Nephron progenitor cell (in vitro differentiated cells): ENCODE data around the gene MYO1G.

ENCODE experiments used
- DNase-seq: peaks from one replicate; pipeline ENCODE4 v3.0.0; 2021
- H3K27ac Mint-ChIP-seq: 2 replicates; pipeline ENCODE4 v1.8.0; 2021; ENCODE audit warnings: mild to moderate bottlenecking, moderate library complexity, mixed read lengths
- H3K27me3 Mint-ChIP-seq: 2 replicates; pipeline ENCODE4 v1.8.0; 2021; ENCODE audit warnings: mild to moderate bottlenecking, low read depth, mixed read lengths; ENCODE audit not compliant: poor library complexity
- H3K36me3 Mint-ChIP-seq: 2 replicates; pipeline ENCODE4 v1.8.0; 2021; ENCODE audit warnings: low read depth, mixed read lengths
- H3K4me1 Mint-ChIP-seq: 2 replicates; pipeline ENCODE4 v1.8.0; 2021; ENCODE audit warnings: mixed read lengths
- H3K4me3 Mint-ChIP-seq: 2 replicates; pipeline ENCODE4 v1.8.0; 2021; ENCODE audit warnings: mild to moderate bottlenecking, moderate library complexity, mixed read lengths
- H3K9me3 Mint-ChIP-seq: 2 replicates; pipeline ENCODE4 v1.8.0; 2021; ENCODE audit warnings: mild to moderate bottlenecking, moderate library complexity, mixed read lengths
- TF ChIP-seq, protein P1 (sequence below): fragments of 200-600 bp; sonication (generic); IDR thresholded peaks from 2 replicates; pipeline ENCODE4 v1.5.0; 2021; ENCODE audit warnings: antibody characterized with exemption

The MYO1G gene

DNA sequence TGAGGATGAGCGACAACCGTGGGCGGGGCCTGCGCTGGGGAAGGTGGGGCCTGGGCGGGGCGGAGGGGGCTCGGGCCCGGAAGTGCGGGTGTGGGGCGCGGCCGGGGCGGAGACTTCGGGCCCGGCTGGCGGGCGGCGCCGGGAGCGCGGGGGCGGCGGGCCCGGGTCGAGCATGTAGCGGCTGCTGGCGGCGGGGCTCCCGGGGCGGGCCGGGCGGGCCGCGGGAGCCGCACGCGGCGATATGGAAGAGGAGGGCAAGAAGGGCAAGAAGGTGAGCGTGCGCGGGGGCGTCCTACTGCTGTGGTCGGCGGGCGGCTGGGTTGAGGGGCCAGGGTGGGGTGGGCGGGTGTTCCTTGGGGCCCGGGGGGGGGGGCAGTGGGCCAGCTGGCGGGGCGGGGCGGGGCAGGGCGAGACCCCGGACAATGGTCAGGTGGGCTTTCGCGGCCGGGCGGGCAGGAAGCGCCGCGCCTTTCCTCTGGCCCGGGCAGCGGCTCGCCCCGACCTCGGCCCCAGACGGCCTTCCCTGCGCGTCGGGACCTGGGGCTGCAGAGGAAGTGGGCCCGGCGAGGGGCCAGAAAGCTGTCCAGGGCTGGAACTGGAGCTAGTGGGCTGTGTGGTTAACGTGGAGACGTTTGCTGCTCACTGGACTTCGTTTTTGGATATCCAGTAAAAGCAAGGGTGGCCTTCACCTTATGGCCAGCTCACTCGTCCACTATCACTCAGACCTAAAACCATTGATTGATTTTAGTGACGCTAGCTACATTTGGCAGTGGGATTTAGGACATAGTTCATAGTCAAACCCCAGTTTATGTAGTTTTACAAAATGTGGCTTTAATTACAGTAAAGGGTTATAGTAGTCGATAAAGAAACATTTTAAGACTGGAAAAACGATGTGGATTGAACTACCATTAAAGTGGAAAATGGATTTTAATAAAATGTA lies 21.5 kb upstream of the MYO1G start, which contains the start of gene CCM2:
CCM2 (plus strand) TSS at position 109 of the 940 bp plus-strand sequence; CDS start at position 242, 133 bp downstream.
- Mint-ChIP-seq H3K36me3 (peaks cover under 1% of the 10 kb centered on the region), H3K9me3 (no peaks in the 10 kb centered on the region), H3K27ac (peak within 1 kb of the TSS; percentile 99), H3K4me3 (peak within 1 kb of the TSS; percentile 94), H3K4me1 (peaks cover 22% of the 10 kb centered on the region), H3K27me3 (peaks cover 2% of the 10 kb centered on the region)
- no peak for DNase-seq
- TF ChIP-seq, protein P1, sequence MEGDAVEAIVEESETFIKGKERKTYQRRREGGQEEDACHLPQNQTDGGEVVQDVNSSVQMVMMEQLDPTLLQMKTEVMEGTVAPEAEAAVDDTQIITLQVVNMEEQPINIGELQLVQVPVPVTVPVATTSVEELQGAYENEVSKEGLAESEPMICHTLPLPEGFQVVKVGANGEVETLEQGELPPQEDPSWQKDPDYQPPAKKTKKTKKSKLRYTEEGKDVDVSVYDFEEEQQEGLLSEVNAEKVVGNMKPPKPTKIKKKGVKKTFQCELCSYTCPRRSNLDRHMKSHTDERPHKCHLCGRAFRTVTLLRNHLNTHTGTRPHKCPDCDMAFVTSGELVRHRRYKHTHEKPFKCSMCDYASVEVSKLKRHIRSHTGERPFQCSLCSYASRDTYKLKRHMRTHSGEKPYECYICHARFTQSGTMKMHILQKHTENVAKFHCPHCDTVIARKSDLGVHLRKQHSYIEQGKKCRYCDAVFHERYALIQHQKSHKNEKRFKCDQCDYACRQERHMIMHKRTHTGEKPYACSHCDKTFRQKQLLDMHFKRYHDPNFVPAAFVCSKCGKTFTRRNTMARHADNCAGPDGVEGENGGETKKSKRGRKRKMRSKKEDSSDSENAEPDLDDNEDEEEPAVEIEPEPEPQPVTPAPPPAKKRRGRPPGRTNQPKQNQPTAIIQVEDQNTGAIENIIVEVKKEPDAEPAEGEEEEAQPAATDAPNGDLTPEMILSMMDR, result no peak

DNA sequence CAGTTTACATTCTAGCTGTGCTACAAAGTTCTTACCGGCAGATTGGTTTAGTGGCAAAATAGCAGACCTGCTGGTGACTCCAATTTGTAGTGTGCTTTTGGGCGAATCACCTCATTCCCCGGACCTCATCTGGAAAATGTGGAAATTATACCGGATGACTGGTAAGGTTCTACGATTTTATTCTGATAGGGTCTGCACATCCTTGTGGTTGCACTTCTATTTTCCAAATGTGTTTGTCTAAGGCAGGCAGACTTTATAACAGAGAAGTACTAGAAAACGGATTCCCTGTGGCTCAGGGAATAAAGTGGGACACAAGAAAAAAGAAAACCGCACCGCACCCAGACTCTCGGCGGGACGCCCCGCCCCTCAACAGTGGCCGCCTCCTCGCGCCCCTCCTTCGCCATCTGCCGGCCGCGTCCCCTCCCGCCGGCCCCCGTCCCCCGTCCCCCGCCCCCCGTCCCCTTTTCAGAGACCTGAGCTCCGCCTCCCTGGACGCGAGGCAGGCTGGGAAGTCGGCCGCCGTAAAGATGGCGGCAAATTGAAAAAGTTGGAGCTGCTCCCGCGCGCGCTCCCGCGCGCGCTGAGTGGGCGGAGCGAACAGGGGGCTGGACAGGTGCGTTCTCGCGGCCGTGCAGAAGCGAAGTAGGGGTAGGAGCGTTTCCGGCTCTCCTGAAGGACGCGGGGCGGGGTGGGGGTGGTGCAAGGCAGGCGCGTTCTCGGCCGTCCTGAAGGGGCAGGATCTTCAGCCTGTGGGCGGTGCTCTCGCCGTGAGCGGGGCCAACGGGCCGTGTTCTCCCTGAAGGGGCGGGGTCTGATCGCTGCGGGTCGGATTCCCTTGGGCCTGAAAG lies 20.7 kb upstream of the MYO1G start:
- H3K9me3 Mint-ChIP-seq, result no peaks in the 10 kb centered on the region
- peak overlapping the region; percentile 99 for H3K27ac Mint-ChIP-seq
- peaks cover 22% of the 10 kb centered on the region for H3K4me1 Mint-ChIP-seq
- peak overlapping the region; percentile 94 for H3K4me3 Mint-ChIP-seq
- no peaks in the 10 kb centered on the region for H3K36me3 Mint-ChIP-seq
- peaks cover 2% of the 10 kb centered on the region for H3K27me3 Mint-ChIP-seq
- TF ChIP-seq, protein P1, result no peak
- DNase-seq, result peak; percentile 99

DNA sequence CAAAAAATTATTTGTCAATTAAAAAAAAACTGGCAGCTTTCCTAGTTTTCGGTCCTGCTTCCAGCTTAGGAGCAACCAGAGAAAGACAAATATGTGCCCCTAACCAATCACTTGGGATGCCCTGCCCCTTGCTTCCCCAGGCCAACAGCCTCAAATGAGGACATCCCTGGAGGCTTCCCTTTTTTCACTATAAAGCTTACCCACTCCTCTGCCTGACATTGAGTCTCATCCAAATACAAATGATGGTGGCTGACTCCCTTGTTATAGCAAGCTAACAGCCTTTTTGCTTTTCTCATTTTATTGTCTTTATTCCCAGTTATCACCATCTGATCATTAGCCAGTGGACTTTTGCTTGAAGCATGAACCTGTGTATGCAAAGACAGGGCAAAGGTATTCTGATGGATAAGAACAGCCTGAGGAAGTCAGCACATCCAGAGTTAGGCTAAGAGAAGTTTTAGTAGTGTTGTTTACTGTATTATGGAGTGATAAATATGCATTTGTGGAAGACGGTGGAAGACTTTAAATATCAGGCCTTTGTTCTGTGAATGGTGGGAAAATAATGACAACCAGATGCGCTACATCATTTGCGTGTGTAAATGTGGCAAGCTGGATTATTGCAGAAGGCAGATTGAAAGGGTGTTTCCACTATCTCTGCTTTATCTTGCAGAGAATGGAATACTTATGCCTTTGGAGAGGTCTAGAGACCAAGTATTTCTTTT lies 19.5 kb upstream of the MYO1G start:
- peaks cover 2% of the 10 kb centered on the region for H3K27me3 Mint-ChIP-seq
- TF ChIP-seq, protein P1, result no peak
- peaks cover 22% of the 10 kb centered on the region for H3K4me1 Mint-ChIP-seq
- no peaks in the 10 kb centered on the region for H3K36me3 Mint-ChIP-seq
- H3K4me3 Mint-ChIP-seq, result peak overlapping the region; percentile 94
- no peaks in the 10 kb centered on the region for H3K9me3 Mint-ChIP-seq
- no peak for DNase-seq
- peak overlapping the region; percentile 20 for H3K27ac Mint-ChIP-seq

DNA sequence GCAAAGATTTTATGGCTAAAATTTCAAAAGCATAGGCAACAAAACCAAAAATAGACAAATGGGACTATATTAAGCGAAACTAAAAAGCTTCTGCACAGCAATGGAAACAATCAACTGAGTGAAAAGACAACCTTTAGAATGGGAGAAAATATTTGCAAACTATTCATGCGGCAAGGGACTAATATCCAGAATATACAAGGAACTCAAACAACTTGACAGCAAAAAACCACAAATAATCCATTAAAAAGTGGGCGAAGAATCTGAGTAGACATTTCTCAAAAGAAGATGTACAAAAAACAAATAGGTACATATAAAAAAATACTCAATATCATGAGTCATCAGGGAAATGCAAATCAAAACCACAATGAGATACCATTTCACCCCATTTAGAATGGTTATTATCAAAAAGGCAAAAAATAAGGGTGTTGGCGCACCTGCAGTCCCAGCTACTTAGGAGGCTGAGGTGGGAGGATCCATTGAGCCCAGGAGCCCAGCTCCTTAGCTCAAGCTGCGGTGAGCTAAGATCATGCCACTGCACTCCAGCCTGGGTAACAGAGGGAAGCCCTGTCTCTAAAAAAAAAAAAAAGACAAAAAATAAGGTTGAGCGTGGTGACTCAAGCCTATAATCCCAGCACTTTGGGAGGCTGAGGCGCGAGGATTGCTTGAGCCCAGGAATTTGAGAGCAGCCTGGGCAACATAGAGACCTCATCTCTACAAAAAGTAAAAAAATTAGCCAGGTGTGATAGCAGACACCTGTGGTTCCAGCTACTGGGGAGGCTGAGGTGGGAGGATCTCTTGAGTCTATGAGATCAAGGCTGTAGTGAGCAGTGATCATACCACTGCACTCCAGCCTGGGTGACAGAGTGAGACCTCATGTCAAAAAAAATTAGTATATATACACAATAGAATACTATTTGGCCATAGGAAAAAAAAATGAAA lies 17.0 kb upstream of the MYO1G start:
- no peaks in the 10 kb centered on the region for H3K9me3 Mint-ChIP-seq
- no peak overlapping the region for H3K4me3 Mint-ChIP-seq
- TF ChIP-seq, protein P1, result no peak
- H3K27ac Mint-ChIP-seq, result no peak overlapping the region
- DNase-seq, result no peak
- peaks cover 10% of the 10 kb centered on the region for H3K4me1 Mint-ChIP-seq
- H3K27me3 Mint-ChIP-seq, result peaks cover 2% of the 10 kb centered on the region
- H3K36me3 Mint-ChIP-seq, result peaks cover 18% of the 10 kb centered on the region
